Measurements from ENCODE around the gene EEF1AKMT2. TPM values are rescaled to one million over a fixed set of nuclear protein-coding genes. Genes with fewer than 3 reads are reported as not detected.

Gene EEF1AKMT2
- total RNA-seq, 1 experiment from 2014 or later: 21.6 TPM

GRCh38 chr10:124732931-124733570 is 58.6 kb downstream of the EEF1AKMT2 start:
- POLR2A ChIA-PET: no interaction called here
- TF ChIP-seq TP53 (CRISPR knock-in tag; IDR thresholded peaks at IDR 0.05): no peak
- no peak for TF ChIP-seq FOXP1 (CRISPR knock-in tag; IDR thresholded peaks at IDR 0.05; ENCODE audit: borderline replicate concordance)
- TF ChIP-seq, protein P1, sequence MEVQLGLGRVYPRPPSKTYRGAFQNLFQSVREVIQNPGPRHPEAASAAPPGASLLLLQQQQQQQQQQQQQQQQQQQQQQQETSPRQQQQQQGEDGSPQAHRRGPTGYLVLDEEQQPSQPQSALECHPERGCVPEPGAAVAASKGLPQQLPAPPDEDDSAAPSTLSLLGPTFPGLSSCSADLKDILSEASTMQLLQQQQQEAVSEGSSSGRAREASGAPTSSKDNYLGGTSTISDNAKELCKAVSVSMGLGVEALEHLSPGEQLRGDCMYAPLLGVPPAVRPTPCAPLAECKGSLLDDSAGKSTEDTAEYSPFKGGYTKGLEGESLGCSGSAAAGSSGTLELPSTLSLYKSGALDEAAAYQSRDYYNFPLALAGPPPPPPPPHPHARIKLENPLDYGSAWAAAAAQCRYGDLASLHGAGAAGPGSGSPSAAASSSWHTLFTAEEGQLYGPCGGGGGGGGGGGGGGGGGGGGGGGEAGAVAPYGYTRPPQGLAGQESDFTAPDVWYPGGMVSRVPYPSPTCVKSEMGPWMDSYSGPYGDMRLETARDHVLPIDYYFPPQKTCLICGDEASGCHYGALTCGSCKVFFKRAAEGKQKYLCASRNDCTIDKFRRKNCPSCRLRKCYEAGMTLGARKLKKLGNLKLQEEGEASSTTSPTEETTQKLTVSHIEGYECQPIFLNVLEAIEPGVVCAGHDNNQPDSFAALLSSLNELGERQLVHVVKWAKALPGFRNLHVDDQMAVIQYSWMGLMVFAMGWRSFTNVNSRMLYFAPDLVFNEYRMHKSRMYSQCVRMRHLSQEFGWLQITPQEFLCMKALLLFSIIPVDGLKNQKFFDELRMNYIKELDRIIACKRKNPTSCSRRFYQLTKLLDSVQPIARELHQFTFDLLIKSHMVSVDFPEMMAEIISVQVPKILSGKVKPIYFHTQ (CRISPR knock-in tag; IDR thresholded peaks at IDR 0.05): no peak
- no peak for TF ChIP-seq FOXJ3 (CRISPR knock-in tag; IDR thresholded peaks at IDR 0.05; ENCODE audit: borderline replicate concordance)
- no peak for TF ChIP-seq CREM (CRISPR knock-in tag; IDR thresholded peaks at IDR 0.05)
- TF ChIP-seq ZNF121 (CRISPR knock-in tag; IDR thresholded peaks at IDR 0.05): no peak
- Mint-ChIP-seq H3K9me3 (no peaks in the 10 kb centered on the region), H3K36me3 (peaks cover 13% of the 10 kb centered on the region), H3K27ac (peak overlapping the region; percentile 83), H3K4me1 (peaks cover 40% of the 10 kb centered on the region), H3K27me3 (ENCODE audit: low read depth) (no peaks in the 10 kb centered on the region), H3K4me3 (no peak overlapping the region)
- CTCF ChIA-PET: interaction anchor here (0.9 to 2.1 kb wide), 2 partner anchors 8 to 10 kb away, joined by 5 to 6 read pairs; no protein-coding TSS in a partner anchor
- ATAC-seq (no peak), DNase-seq (ENCODE audit: low spot score) (no peak)

DNA sequence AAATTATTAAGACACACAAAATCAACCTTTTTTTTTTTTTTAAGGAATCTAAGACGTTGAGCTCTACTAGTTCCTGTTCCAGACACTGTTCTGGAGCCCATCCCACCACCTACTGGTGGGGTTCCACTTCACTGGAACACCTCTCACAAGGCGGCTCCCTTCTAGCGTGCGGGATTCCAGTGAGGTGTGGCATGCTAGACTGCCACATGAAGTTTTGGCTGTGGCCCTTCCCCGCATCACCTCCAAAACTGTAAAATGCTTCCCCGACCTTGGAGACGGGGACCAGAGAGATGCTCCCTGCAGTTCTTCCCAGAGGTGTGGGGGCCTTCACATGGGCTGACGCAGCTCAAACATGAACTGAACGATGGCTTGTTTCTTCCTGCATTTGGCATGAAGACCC is 60.1 kb downstream of the EEF1AKMT2 start:
- no peak for DNase-seq (ENCODE audit: low spot score)
- H3K9me3 Mint-ChIP-seq: no peaks in the 10 kb centered on the region
- TF ChIP-seq ZNF423 (CRISPR knock-in tag; IDR thresholded peaks at IDR 0.05): no peak
- no peak for TF ChIP-seq EMX1 (CRISPR knock-in tag; IDR thresholded peaks at IDR 0.05)
- no peak for TF ChIP-seq SOX15 (CRISPR knock-in tag; IDR thresholded peaks at IDR 0.05)
- no peak for TF ChIP-seq JUN (CRISPR knock-in tag; IDR thresholded peaks at IDR 0.05)
- TF ChIP-seq, protein P2, sequence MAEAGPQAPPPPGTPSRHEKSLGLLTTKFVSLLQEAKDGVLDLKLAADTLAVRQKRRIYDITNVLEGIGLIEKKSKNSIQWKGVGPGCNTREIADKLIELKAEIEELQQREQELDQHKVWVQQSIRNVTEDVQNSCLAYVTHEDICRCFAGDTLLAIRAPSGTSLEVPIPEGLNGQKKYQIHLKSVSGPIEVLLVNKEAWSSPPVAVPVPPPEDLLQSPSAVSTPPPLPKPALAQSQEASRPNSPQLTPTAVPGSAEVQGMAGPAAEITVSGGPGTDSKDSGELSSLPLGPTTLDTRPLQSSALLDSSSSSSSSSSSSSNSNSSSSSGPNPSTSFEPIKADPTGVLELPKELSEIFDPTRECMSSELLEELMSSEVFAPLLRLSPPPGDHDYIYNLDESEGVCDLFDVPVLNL (CRISPR knock-in tag; IDR thresholded peaks at IDR 0.05; ENCODE audit: borderline replicate concordance, low read depth): no peak
- no peak for TF ChIP-seq NFE2L1 (CRISPR knock-in tag; IDR thresholded peaks at IDR 0.05)
- no peak for TF ChIP-seq ZNF396 (CRISPR knock-in tag; IDR thresholded peaks at IDR 0.05; ENCODE audit: borderline replicate concordance)
- no peak for TF ChIP-seq TEAD4 (CRISPR knock-in tag; IDR thresholded peaks at IDR 0.05)
- TF ChIP-seq E2F1 (CRISPR knock-in tag; IDR thresholded peaks at IDR 0.05): no peak
- no peak for TF ChIP-seq ZNF232 (CRISPR knock-in tag; IDR thresholded peaks at IDR 0.05)
- TF ChIP-seq SMAD3 (CRISPR knock-in tag; IDR thresholded peaks at IDR 0.05; ENCODE audit: borderline replicate concordance): no peak
- TF ChIP-seq NR1H2 (CRISPR knock-in tag; IDR thresholded peaks at IDR 0.05): no peak
- TF ChIP-seq, protein P3, sequence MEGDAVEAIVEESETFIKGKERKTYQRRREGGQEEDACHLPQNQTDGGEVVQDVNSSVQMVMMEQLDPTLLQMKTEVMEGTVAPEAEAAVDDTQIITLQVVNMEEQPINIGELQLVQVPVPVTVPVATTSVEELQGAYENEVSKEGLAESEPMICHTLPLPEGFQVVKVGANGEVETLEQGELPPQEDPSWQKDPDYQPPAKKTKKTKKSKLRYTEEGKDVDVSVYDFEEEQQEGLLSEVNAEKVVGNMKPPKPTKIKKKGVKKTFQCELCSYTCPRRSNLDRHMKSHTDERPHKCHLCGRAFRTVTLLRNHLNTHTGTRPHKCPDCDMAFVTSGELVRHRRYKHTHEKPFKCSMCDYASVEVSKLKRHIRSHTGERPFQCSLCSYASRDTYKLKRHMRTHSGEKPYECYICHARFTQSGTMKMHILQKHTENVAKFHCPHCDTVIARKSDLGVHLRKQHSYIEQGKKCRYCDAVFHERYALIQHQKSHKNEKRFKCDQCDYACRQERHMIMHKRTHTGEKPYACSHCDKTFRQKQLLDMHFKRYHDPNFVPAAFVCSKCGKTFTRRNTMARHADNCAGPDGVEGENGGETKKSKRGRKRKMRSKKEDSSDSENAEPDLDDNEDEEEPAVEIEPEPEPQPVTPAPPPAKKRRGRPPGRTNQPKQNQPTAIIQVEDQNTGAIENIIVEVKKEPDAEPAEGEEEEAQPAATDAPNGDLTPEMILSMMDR (IDR thresholded peaks at IDR 0.05): no peak
- no peak for TF ChIP-seq RELA (CRISPR knock-in tag; IDR thresholded peaks at IDR 0.05; ENCODE audit: borderline replicate concordance)
- TF ChIP-seq ZMAT4 (CRISPR knock-in tag; IDR thresholded peaks at IDR 0.05): no peak
- peaks cover 28% of the 10 kb centered on the region for H3K4me1 Mint-ChIP-seq
- no peak overlapping the region for H3K27ac Mint-ChIP-seq
- ChIA-PET CTCF (interaction anchor here (0.6 to 2.1 kb wide), 3 partner anchors 10 to 16 kb away, joined by 4 to 11 read pairs (median 6); no protein-coding TSS in a partner anchor), POLR2A (no interaction called here)
- no peak for ATAC-seq
- peaks cover 13% of the 10 kb centered on the region for H3K36me3 Mint-ChIP-seq
- no peaks in the 10 kb centered on the region for H3K27me3 Mint-ChIP-seq (ENCODE audit: low read depth)
- H3K4me3 Mint-ChIP-seq: no peak overlapping the region

All from WTC11 (cell line).